22Rv1 (cell line): Measurements from ENCODE around the gene COL27A1.

ENCODE experiments used
- CTCF ChIP-seq: fragments of 450-650 bp; IDR thresholded peaks from 2 replicates; pipeline ENCODE4 v1.5.1; 2017; ENCODE audit warnings: mild to moderate bottlenecking
- ZFX ChIP-seq: fragments of 450-650 bp; IDR thresholded peaks from 2 replicates; pipeline ENCODE4 v1.6.1; 2017; ENCODE audit warnings: antibody characterized with exemption, borderline replicate concordance

DNA sequence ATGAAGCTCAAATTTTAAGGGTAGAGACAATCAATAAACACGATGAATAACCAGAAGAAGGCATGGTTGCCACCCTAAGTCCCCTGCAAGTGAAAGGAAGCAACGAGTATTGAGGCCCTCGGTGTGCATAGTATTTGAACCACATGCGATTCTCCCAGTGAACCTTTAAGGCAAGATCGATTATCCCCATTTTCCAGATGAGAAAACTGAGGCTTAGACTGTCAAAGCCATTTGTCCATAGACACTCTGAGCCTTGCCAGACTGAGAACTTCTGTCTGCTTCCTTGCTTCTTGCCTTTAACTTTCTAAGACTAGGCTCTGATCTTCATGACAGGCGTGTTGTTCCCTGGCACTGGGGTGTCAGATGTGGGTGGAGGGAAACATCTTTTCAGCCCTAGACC is 58.2 kb downstream of the COL27A1 start:
- TF ChIP-seq CTCF, result no peak
- TF ChIP-seq ZFX, result no peak
